Spleen (tissue), 7 donors: ENCODE results near the gene PNLIP.

ENCODE experiments used
- CTCF ChIP-seq, 11 experiments: fragments of 200-600 bp in 7 of 11; fragments of 450-650 bp in 4 of 11; sonication (generic) in 4 of 11; IDR thresholded peaks in 8 of 11; conservative IDR thresholded peaks in 3 of 11; 1 replicate in 7 of 11; 2 replicates in 4 of 11; pipeline versions ENCODE4 v1.4.0 to v1.8.0; 2016 to 2021; ENCODE audit warnings: antibody characterized with exemption in 11 of 11, inconsistent platforms in 4 of 11, mild to moderate bottlenecking in 1 of 11
- POLR2A ChIP-seq, 3 donors: fragments of 450-650 bp; IDR thresholded peaks; one replicate each; pipeline ENCODE4 v1.5.1; 2017; ENCODE audit warnings: antibody characterized with exemption in 3 of 3, mild to moderate bottlenecking in 1 of 3
- POLR2AphosphoS5 ChIP-seq, 3 donors: sonication (generic); formaldehyde crosslinking; IDR thresholded peaks; one replicate each; pipeline ENCODE4 v1.5.1; 2017; ENCODE audit warnings: antibody characterized with exemption in 3 of 3
- donor health status: DM: no; HTN: no; CAD: no; lungs with moderate emphysema.
- donor health status: DM: no; HTN: no; CAD: no.
- donor health status: DM: no; HTN: no; CAD: no.

GRCh38 chr10:116607336-116607735 is 61.6 kb downstream of the PNLIP start:
- TF ChIP-seq POLR2A (IDR thresholded peaks at IDR 0.05), result no peak
- TF ChIP-seq CTCF (IDR thresholded peaks at IDR 0.05 in 8 of 11, conservative IDR thresholded peaks at IDR 0.05 in 3 of 11), result no peak
- no peak for TF ChIP-seq POLR2AphosphoS5 (IDR thresholded peaks at IDR 0.05)
